ENCODE results near the gene SLX4IP.

The SLX4IP gene

GRCh38 chr20:10428008-10428407 lies 7.1 kb upstream of the SLX4IP start:
- DNase-seq (ENCODE audit: low read depth in 2 of 2) = no peak

GRCh38 chr20:10429443-10429981 lies 5.6 kb upstream of the SLX4IP start:
- DNase-seq (ENCODE audit: low read depth in 2 of 2) = no peak

GRCh38 chr20:10430000-10430466 lies 5.1 kb upstream of the SLX4IP start:
- no peak for DNase-seq (ENCODE audit: low read depth in 2 of 2)

- no peak for DNase-seq (ENCODE audit: low read depth in 2 of 2)
Measured at GRCh38 chr20:10430704-10431103, 4.4 kb upstream of the SLX4IP start.

- DNase-seq (ENCODE audit: low read depth in 2 of 2) = no peak
Measured at GRCh38 chr20:10432079-10432478, 3.0 kb upstream of the SLX4IP start.

- DNase-seq (ENCODE audit: low read depth in 2 of 2) = no peak
Measured at GRCh38 chr20:10433014-10433622, 2.0 kb upstream of the SLX4IP start.

GRCh38 chr20:10433623-10434466 lies 1.3 kb upstream of the SLX4IP start, which contains the start of gene MKKS:
Gene MKKS, minus strand, starts transcription at chr20:10434222. Its CDS starts 20,708 bp downstream, at chr20:10413514.
- DNase-seq (ENCODE audit: low read depth in 2 of 2) = peak; percentile 75 to 76

- DNase-seq (ENCODE audit: low read depth in 2 of 2) = peak; percentile 44 to 59
Measured at GRCh38 chr20:10434467-10434831, 656 bp upstream of the SLX4IP start.

GRCh38 chr20:10436053-10436699 lies 1.1 kb downstream of the SLX4IP start:
- DNase-seq (ENCODE audit: low read depth in 2 of 2) = no peak

- no peak for DNase-seq (ENCODE audit: low read depth in 2 of 2)
Measured at GRCh38 chr20:10438217-10438616, 3.1 kb downstream of the SLX4IP start.

GRCh38 chr20:10443936-10444335 lies 8.8 kb downstream of the SLX4IP start:
- DNase-seq (ENCODE audit: low read depth in 2 of 2) = no peak

GRCh38 chr20:10445758-10446157 lies 10.7 kb downstream of the SLX4IP start:
- DNase-seq (ENCODE audit: low read depth in 2 of 2) = no peak

- DNase-seq (ENCODE audit: low read depth in 2 of 2) = peak; percentile 6 to 8
Measured at GRCh38 chr20:10447028-10447427, 11.9 kb downstream of the SLX4IP start.

GRCh38 chr20:10448270-10449156 lies 13.4 kb downstream of the SLX4IP start:
- DNase-seq (ENCODE audit: low read depth in 2 of 2) = no peak

GRCh38 chr20:10449270-10449669 lies 14.2 kb downstream of the SLX4IP start:
- no peak for DNase-seq (ENCODE audit: low read depth in 2 of 2)

- no peak for DNase-seq (ENCODE audit: low read depth in 2 of 2)
Measured at GRCh38 chr20:10453241-10453640, 18.1 kb downstream of the SLX4IP start.

- no peak for DNase-seq (ENCODE audit: low read depth in 2 of 2)
Measured at GRCh38 chr20:10454151-10454750, 19.1 kb downstream of the SLX4IP start.

GRCh38 chr20:10461495-10461894 lies 26.4 kb downstream of the SLX4IP start:
- DNase-seq (ENCODE audit: low read depth in 2 of 2) = no peak

- no peak for DNase-seq (ENCODE audit: low read depth in 2 of 2)
Measured at GRCh38 chr20:10462516-10462915, 27.4 kb downstream of the SLX4IP start.

GRCh38 chr20:10463622-10464021 lies 28.5 kb downstream of the SLX4IP start:
- DNase-seq (ENCODE audit: low read depth in 2 of 2) = no peak

- DNase-seq (ENCODE audit: low read depth in 2 of 2) = no peak
Measured at GRCh38 chr20:10465135-10465534, 30.0 kb downstream of the SLX4IP start.
